Tibial artery (tissue), 4 donors: ENCODE results near the gene RALGDS.

Experiments
- DNase-seq, 2 donors: peaks; one replicate each; pipeline ENCODE4 v3.0.0-alpha.2; 2019
- H3K27ac ChIP-seq, 2 donors: fragments of 200-600 bp; sonication (generic) in 1 of 2; 1 replicate in 1 of 2; 2 replicates in 1 of 2; pipeline ENCODE4 v1.5.1; 2018 to 2019; ENCODE audit warnings: mild to moderate bottlenecking in 1 of 2
- H3K27me3 ChIP-seq, 2 donors: fragments of 200-600 bp; sonication (generic) in 1 of 2; one replicate each; pipeline versions ENCODE4 v1.5.1 to v1.6.0; 2016 to 2019
- H3K36me3 ChIP-seq, 3 donors: fragments of 200-600 bp; sonication (generic) in 2 of 3; one replicate each; pipeline ENCODE4 v1.5.1; 2016 to 2019; ENCODE audit warnings: mild to moderate bottlenecking in 2 of 3
- H3K4me1 ChIP-seq, 4 donors: fragments of 200-600 bp; sonication (generic) in 2 of 4; 1 replicate in 3 of 4; 2 replicates in 1 of 4; pipeline ENCODE4 v1.5.1; 2016 to 2019
- H3K4me3 ChIP-seq, 2 donors: fragments of 200-600 bp; sonication (generic) in 1 of 2; 1 replicate in 1 of 2; 2 replicates in 1 of 2; pipeline ENCODE4 v1.5.1; 2018 to 2019; ENCODE audit warnings: mild to moderate bottlenecking in 2 of 2
- H3K9me3 ChIP-seq, 3 donors: fragments of 200-600 bp; sonication (generic) in 1 of 3; one replicate each; pipeline ENCODE4 v1.5.1; 2016 to 2019
- intact Hi-C: fragments of 100-400 bp; cut with DNase I; formaldehyde crosslinking; loops from one replicate; pipeline ENCODE4 v1.15.0; 2023; ENCODE audit warnings: low total_unique reads
- TF ChIP-seq, protein P1 (sequence below), 2 experiments: fragments of 200-600 bp in 1 of 2; fragments of 450-650 bp in 1 of 2; IDR thresholded peaks; one replicate each; pipeline ENCODE4 v1.5.1; 2017 to 2019; ENCODE audit warnings: antibody characterized with exemption in 2 of 2, mild to moderate bottlenecking in 1 of 2, moderate library complexity in 1 of 2

Gene RALGDS

GRCh38 chr9:133055788-133056420 is 65.1 kb downstream of the RALGDS start:
- intact Hi-C loops: no loop called here
- H3K36me3 ChIP-seq: peaks cover 61 to 79% (median 76%) of the 10 kb centered on the region in 3 donors

DNA sequence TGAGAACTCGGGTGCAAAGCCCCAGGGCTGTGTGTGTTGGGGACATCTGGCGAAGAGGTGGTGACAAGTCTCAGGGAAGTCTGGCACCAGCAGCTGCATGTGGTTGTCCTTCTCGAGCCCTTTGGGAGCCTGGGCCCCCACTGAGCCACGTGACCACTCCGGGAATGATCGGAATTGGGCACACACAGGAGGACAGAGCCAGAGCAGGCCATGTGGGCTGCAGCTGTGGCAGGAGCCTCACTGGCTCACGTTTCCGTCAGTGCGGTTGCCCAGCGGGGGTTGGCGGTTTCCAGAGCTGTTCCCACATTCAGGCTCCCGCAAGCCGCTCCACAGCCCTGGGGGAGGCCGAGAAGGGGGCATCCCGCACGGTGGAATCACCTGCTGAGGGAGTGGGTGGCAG is 66.1 kb downstream of the RALGDS start:
- Histone ChIP-seq H3K27me3 (no peaks in the 10 kb centered on the region), H3K4me3 (no peak overlapping the region), H3K9me3 (no peaks in the 10 kb centered on the region), H3K36me3 (peaks cover 67 to 88% (median 86%) of the 10 kb centered on the region in 3 donors), H3K4me1 (peaks cover 0 to 18% (median 11%) of the 10 kb centered on the region in 4 donors), H3K27ac (no peak overlapping the region)
- DNase-seq: no peak
- intact Hi-C loops: no loop called here
- TF ChIP-seq, protein P1, sequence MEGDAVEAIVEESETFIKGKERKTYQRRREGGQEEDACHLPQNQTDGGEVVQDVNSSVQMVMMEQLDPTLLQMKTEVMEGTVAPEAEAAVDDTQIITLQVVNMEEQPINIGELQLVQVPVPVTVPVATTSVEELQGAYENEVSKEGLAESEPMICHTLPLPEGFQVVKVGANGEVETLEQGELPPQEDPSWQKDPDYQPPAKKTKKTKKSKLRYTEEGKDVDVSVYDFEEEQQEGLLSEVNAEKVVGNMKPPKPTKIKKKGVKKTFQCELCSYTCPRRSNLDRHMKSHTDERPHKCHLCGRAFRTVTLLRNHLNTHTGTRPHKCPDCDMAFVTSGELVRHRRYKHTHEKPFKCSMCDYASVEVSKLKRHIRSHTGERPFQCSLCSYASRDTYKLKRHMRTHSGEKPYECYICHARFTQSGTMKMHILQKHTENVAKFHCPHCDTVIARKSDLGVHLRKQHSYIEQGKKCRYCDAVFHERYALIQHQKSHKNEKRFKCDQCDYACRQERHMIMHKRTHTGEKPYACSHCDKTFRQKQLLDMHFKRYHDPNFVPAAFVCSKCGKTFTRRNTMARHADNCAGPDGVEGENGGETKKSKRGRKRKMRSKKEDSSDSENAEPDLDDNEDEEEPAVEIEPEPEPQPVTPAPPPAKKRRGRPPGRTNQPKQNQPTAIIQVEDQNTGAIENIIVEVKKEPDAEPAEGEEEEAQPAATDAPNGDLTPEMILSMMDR (IDR thresholded peaks at IDR 0.05): no peak

More at GRCh38 chr9:133055788-133056420, 65.1 kb downstream of the RALGDS start:
- DNase-seq: no peak
- TF ChIP-seq, protein P1 (IDR thresholded peaks at IDR 0.05): no peak
- peaks cover 0 to 21% (median 11%) of the 10 kb centered on the region in 4 donors for H3K4me1 ChIP-seq
- H3K27me3 ChIP-seq: no peaks in the 10 kb centered on the region
- no peaks in the 10 kb centered on the region for H3K9me3 ChIP-seq
- no peak overlapping the region for H3K4me3 ChIP-seq
- no peak overlapping the region for H3K27ac ChIP-seq

DNA sequence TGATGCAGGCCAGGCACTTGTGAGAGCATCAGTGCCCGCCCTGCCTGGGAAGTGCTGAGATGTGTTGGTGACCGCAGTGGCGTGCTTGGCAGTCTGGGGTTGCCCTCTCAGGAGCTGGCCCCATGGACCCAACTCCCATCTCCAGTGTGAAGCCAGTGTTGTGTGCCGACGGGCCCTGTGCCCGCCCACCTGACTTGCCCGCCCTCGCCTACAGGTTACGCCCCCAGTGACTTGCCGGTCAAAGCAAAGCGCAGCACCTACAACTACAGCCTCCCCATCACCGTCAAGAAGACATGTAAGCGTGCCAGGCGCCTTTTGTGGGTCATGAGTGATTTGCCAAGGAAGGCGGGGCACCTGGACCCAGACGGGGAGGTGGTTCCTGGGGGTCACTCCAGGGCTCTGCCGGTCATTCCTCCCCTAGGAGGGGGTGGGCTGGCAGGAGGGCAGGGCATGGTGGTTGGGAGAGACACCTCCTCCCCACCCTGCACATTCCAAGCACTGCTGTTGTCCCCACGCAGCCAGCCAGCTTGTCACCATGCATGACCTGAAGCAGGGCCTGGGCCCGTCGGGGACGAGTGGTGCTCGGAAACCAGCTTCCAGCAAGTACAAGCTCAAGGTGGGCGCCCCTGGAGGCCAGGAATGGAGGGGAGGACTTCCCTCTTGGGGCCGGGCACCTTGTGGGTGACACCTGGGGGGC is 66.7 kb downstream of the RALGDS start:
- Histone ChIP-seq H3K9me3 (no peaks in the 10 kb centered on the region), H3K27ac (no peak overlapping the region), H3K36me3 (peaks cover 67 to 95% (median 92%) of the 10 kb centered on the region in 3 donors), H3K27me3 (no peaks in the 10 kb centered on the region), H3K4me1 (peaks cover 0 to 12% (median 11%) of the 10 kb centered on the region in 4 donors), H3K4me3 (no peak overlapping the region)
- no peak for DNase-seq
- TF ChIP-seq, protein P1 (IDR thresholded peaks at IDR 0.05): no peak
- intact Hi-C loops: no loop called here

- H3K36me3 ChIP-seq: peaks cover 80 to 98% (median 84%) of the 10 kb centered on the region in 3 donors
- peaks cover 0 to 12% (median 11%) of the 10 kb centered on the region in 4 donors for H3K4me1 ChIP-seq
- no peaks in the 10 kb centered on the region for H3K9me3 ChIP-seq
- H3K27me3 ChIP-seq: no peaks in the 10 kb centered on the region
- DNase-seq: no peak
- TF ChIP-seq, protein P1 (IDR thresholded peaks at IDR 0.05): no peak
- H3K4me3 ChIP-seq: no peak overlapping the region
- no peak overlapping the region for H3K27ac ChIP-seq
- intact Hi-C loops: no loop called here
Observed at GRCh38 chr9:133051966-133052539, 69.0 kb downstream of the RALGDS start.

- Histone ChIP-seq H3K4me1 (peaks cover 0 to 12% (median 11%) of the 10 kb centered on the region in 4 donors), H3K4me3 (no peak overlapping the region), H3K9me3 (no peaks in the 10 kb centered on the region), H3K36me3 (peaks cover 81 to 98% (median 84%) of the 10 kb centered on the region in 3 donors), H3K27ac (no peak overlapping the region), H3K27me3 (no peaks in the 10 kb centered on the region)
- TF ChIP-seq, protein P1 (IDR thresholded peaks at IDR 0.05): no peak
- DNase-seq: no peak
- intact Hi-C loops: no loop called here
Observed at GRCh38 chr9:133051281-133051900, 69.6 kb downstream of the RALGDS start.
